CD4-positive, alpha-beta T cell treated with Interleukin-17A for 4 hours (primary cell): ENCODE measurements around the gene ZNF212.
A peak's percentile ranks its signal among the peaks of the same experiment; 100 is the strongest.
"Not testable (repeated sequence)": the region's sequence is repeated elsewhere in the genome, so short reads cannot be mapped to it uniquely, and the experiment has no call there.

Experiments
- DNase-seq: peaks from one replicate; pipeline ENCODE4 v3.0.0-alpha.2; 2020; ENCODE audit warnings: mixed read lengths

ZNF212 gene

GRCh38 chr7:149255174-149255573 lies 15.7 kb downstream of the ZNF212 start:
- no peak for DNase-seq

- no peak for DNase-seq
These were observed 17.1 kb downstream of the ZNF212 start for GRCh38 chr7:149256568-149256967.

- DNase-seq: no peak
These were observed 17.7 kb downstream of the ZNF212 start for GRCh38 chr7:149257146-149257545.

GRCh38 chr7:149261316-149261828 lies 21.9 kb downstream of the ZNF212 start:
- DNase-seq: peak; percentile 8

GRCh38 chr7:149261829-149262617 lies 22.6 kb downstream of the ZNF212 start, which contains the start of gene ZNF783:
TSS of gene ZNF783 (plus strand) at chr7:149262196. CDS start at chr7:149262334, 138 bp downstream.
- DNase-seq: peak; percentile 93

GRCh38 chr7:149266451-149266850 lies 27.0 kb downstream of the ZNF212 start:
- DNase-seq: no peak

GRCh38 chr7:149267733-149268132 lies 28.3 kb downstream of the ZNF212 start:
- DNase-seq: no peak

- DNase-seq: not testable (repeated sequence)
These were observed 35.0 kb downstream of the ZNF212 start for GRCh38 chr7:149274424-149274823.

- DNase-seq: no peak
These were observed 38.4 kb downstream of the ZNF212 start for GRCh38 chr7:149277871-149278270.

GRCh38 chr7:149278396-149278795 lies 38.9 kb downstream of the ZNF212 start:
- no peak for DNase-seq

GRCh38 chr7:149279111-149279743 lies 39.8 kb downstream of the ZNF212 start:
- no peak for DNase-seq

- no peak for DNase-seq
These were observed 40.7 kb downstream of the ZNF212 start for GRCh38 chr7:149280151-149280550.

GRCh38 chr7:149280661-149281507 lies 41.4 kb downstream of the ZNF212 start:
- no peak for DNase-seq

- DNase-seq: no peak
These were observed 42.3 kb downstream of the ZNF212 start for GRCh38 chr7:149281508-149282330.

- no peak for DNase-seq
These were observed 42.8 kb downstream of the ZNF212 start for GRCh38 chr7:149282331-149282655.

GRCh38 chr7:149283321-149283720 lies 43.9 kb downstream of the ZNF212 start:
- DNase-seq: no peak

GRCh38 chr7:149284343-149284742 lies 44.9 kb downstream of the ZNF212 start:
- peak; percentile 75 for DNase-seq

- peak; percentile 100 for DNase-seq
These were observed 45.6 kb downstream of the ZNF212 start for GRCh38 chr7:149284850-149285585.

- peak; percentile 12 for DNase-seq
These were observed 46.2 kb downstream of the ZNF212 start for GRCh38 chr7:149285603-149286002.

GRCh38 chr7:149286811-149287400 lies 47.5 kb downstream of the ZNF212 start:
- peak; percentile 14 for DNase-seq

- no peak for DNase-seq
These were observed 48.2 kb downstream of the ZNF212 start for GRCh38 chr7:149287622-149288021.
